Calu3 (cell line): ENCODE results near the gene ARHGAP32. TPM values are rescaled to one million over a fixed set of nuclear protein-coding genes. Genes with fewer than 3 reads are reported as not detected.

Experiments used
- BruUV-seq: library from RNA; stranded (reverse); fragments of 400-500 nt; replicated peaks from 2 replicates; lab custom pipeline; 2021; lab: Mats Ljungman, UMichigan
- CTCF ChIA-PET: fragments of 300-600 bp; sonication (Branson Sonifier 250); formaldehyde crosslinking; loops from one replicate; lab custom pipeline; 2022; ENCODE audit warnings: antibody characterized with exemption; lab: Charles Lee
- DNase-seq: peaks from one replicate; pipeline ENCODE4 v3.0.0; 2022
- H3K27ac Mint-ChIP-seq: one replicate; pipeline ENCODE4 v1.8.0; 2022; ENCODE audit warnings: mixed read lengths; ENCODE audit not compliant: unreplicated experiment
- H3K27me3 Mint-ChIP-seq: one replicate; pipeline ENCODE4 v1.8.0; 2022; ENCODE audit warnings: mixed read lengths; ENCODE audit not compliant: unreplicated experiment
- H3K36me3 Mint-ChIP-seq: one replicate; pipeline ENCODE4 v1.8.0; 2022; ENCODE audit warnings: mild to moderate bottlenecking, moderate library complexity, mixed read lengths; ENCODE audit not compliant: insufficient read depth, unreplicated experiment
- H3K4me1 Mint-ChIP-seq: one replicate; pipeline ENCODE4 v1.8.0; 2022; ENCODE audit warnings: mild to moderate bottlenecking, low read depth, mixed read lengths; ENCODE audit not compliant: unreplicated experiment
- H3K4me3 Mint-ChIP-seq: one replicate; pipeline ENCODE4 v1.8.0; 2022; ENCODE audit warnings: mild to moderate bottlenecking, low read depth, moderate library complexity, mixed read lengths; ENCODE audit not compliant: unreplicated experiment
- H3K9me3 Mint-ChIP-seq: one replicate; pipeline ENCODE4 v1.8.0; 2022; ENCODE audit warnings: low read depth, mixed read lengths; ENCODE audit not compliant: unreplicated experiment
- CTCF ChIP-seq: fragments of 200-600 bp; IDR thresholded peaks from one replicate; pipeline ENCODE4 v1.8.0; 2022; ENCODE audit warnings: antibody characterized with exemption; ENCODE audit not compliant: unreplicated experiment
- intact Hi-C: fragments of 100-400 bp; cut with micrococcal nuclease; formaldehyde crosslinking; loops from one replicate; pipeline ENCODE4 v1.10.0; 2022; ENCODE audit not compliant: unreplicated experiment
- total RNA-seq: library from RNA; stranded (reverse); gene quantifications from 2 replicates; pipeline ENCODE4 v1.2.3, GENCODE V29; 2022

ARHGAP32 gene
- total RNA-seq, 1 experiment from 2014 or later: 40.1 TPM

- intact Hi-C loops: no loop called here
- BruUV-seq: no TSS peak
- no peak for DNase-seq
- H3K4me1 Mint-ChIP-seq: no peaks in the 10 kb centered on the region
- no peaks in the 10 kb centered on the region for H3K27me3 Mint-ChIP-seq
- H3K36me3 Mint-ChIP-seq: peaks cover 5% of the 10 kb centered on the region
- H3K4me3 Mint-ChIP-seq: no peak overlapping the region
- CTCF ChIA-PET: no interaction called here
- no peak overlapping the region for H3K27ac Mint-ChIP-seq
- H3K9me3 Mint-ChIP-seq: no peaks in the 10 kb centered on the region
- TF ChIP-seq CTCF: no peak
These were observed 151.2 kb downstream of the ARHGAP32 start for GRCh38 chr11:129040934-129041333.

- intact Hi-C loops: no loop called here
- TF ChIP-seq CTCF: no peak
- CTCF ChIA-PET: no interaction called here
- DNase-seq: no peak
- H3K4me3 Mint-ChIP-seq: no peak overlapping the region
- no peaks in the 10 kb centered on the region for H3K27me3 Mint-ChIP-seq
- peaks cover 5% of the 10 kb centered on the region for H3K36me3 Mint-ChIP-seq
- no peak overlapping the region for H3K27ac Mint-ChIP-seq
- H3K9me3 Mint-ChIP-seq: no peaks in the 10 kb centered on the region
- no peaks in the 10 kb centered on the region for H3K4me1 Mint-ChIP-seq
- BruUV-seq: no TSS peak
These were observed 156.9 kb downstream of the ARHGAP32 start for GRCh38 chr11:129035244-129035643.

- DNase-seq: no peak
- no peak for TF ChIP-seq CTCF
- no peaks in the 10 kb centered on the region for H3K9me3 Mint-ChIP-seq
- peaks cover 5% of the 10 kb centered on the region for H3K36me3 Mint-ChIP-seq
- no peaks in the 10 kb centered on the region for H3K27me3 Mint-ChIP-seq
- no peak overlapping the region for H3K4me3 Mint-ChIP-seq
- intact Hi-C loops: no loop called here
- no TSS peak for BruUV-seq
- CTCF ChIA-PET: no interaction called here
- H3K4me1 Mint-ChIP-seq: no peaks in the 10 kb centered on the region
- H3K27ac Mint-ChIP-seq: no peak overlapping the region
These were observed 158.1 kb downstream of the ARHGAP32 start for GRCh38 chr11:129034001-129034400.

- BruUV-seq: no TSS peak
- no peaks in the 10 kb centered on the region for H3K27me3 Mint-ChIP-seq
- intact Hi-C loops: loop anchor here (5.0 kb wide), 2 partner anchors 38 to 42 kb away; no protein-coding TSS in a partner anchor
- TF ChIP-seq CTCF: no peak
- peak; percentile 76 for DNase-seq
- H3K36me3 Mint-ChIP-seq: peaks cover 28% of the 10 kb centered on the region
- H3K27ac Mint-ChIP-seq: peak overlapping the region; percentile 92
- peaks cover 29% of the 10 kb centered on the region for H3K4me1 Mint-ChIP-seq
- peak overlapping the region; percentile 76 for H3K4me3 Mint-ChIP-seq
- CTCF ChIA-PET: no interaction called here
- no peaks in the 10 kb centered on the region for H3K9me3 Mint-ChIP-seq
These were observed 168.0 kb downstream of the ARHGAP32 start for GRCh38 chr11:129023968-129024676.
